ENCODE data around the gene SLC39A12.
"Not testable (repeated sequence)": the region's sequence is repeated elsewhere in the genome, so short reads cannot be mapped to it uniquely, and the experiment has no call there.

SLC39A12 gene

GRCh38 chr10:17951868-17952371, at the start of gene SLC39A12:
TSS of gene SLC39A12 (plus strand) at chr10:17951918. CDS start at chr10:17953277, 1,359 bp downstream.
- DNase-seq: no peak

- no peak for DNase-seq
These were observed 47.2 kb upstream of the SLC39A12 start for GRCh38 chr10:17904564-17904963.

GRCh38 chr10:17905491-17905890, 46.2 kb upstream of the SLC39A12 start:
- no peak for DNase-seq

GRCh38 chr10:17906002-17906401, 45.7 kb upstream of the SLC39A12 start:
- DNase-seq: no peak

GRCh38 chr10:17907641-17908040, 44.1 kb upstream of the SLC39A12 start:
- no peak for DNase-seq

- DNase-seq: no peak
These were observed 41.5 kb upstream of the SLC39A12 start for GRCh38 chr10:17910125-17910789.

GRCh38 chr10:17912754-17913153, 39.0 kb upstream of the SLC39A12 start:
- no peak for DNase-seq

- no peak for DNase-seq
These were observed 38.1 kb upstream of the SLC39A12 start for GRCh38 chr10:17913604-17914003.

- no peak for DNase-seq
These were observed 37.3 kb upstream of the SLC39A12 start for GRCh38 chr10:17914169-17915045.

GRCh38 chr10:17915181-17915580, 36.5 kb upstream of the SLC39A12 start:
- DNase-seq: no peak

- no peak for DNase-seq
These were observed 33.4 kb upstream of the SLC39A12 start for GRCh38 chr10:17918187-17918903.

- DNase-seq: no peak
These were observed 30.3 kb upstream of the SLC39A12 start for GRCh38 chr10:17921378-17921777.

- DNase-seq: no peak
These were observed 28.0 kb upstream of the SLC39A12 start for GRCh38 chr10:17923728-17924127.

GRCh38 chr10:17943033-17943745, 8.5 kb upstream of the SLC39A12 start:
- no peak for DNase-seq

GRCh38 chr10:17950269-17950668, 1.4 kb upstream of the SLC39A12 start:
- not testable (repeated sequence) for DNase-seq

GRCh38 chr10:17950726-17951125, 992 bp upstream of the SLC39A12 start:
- DNase-seq: no peak

GRCh38 chr10:17954372-17954771, 2.7 kb downstream of the SLC39A12 start:
- DNase-seq: not testable (repeated sequence)

- DNase-seq: no peak
These were observed 3.1 kb downstream of the SLC39A12 start for GRCh38 chr10:17954861-17955260.

GRCh38 chr10:17958049-17958448, 6.3 kb downstream of the SLC39A12 start:
- DNase-seq: no peak

- DNase-seq: no peak
These were observed 8.2 kb downstream of the SLC39A12 start for GRCh38 chr10:17959870-17960269.

GRCh38 chr10:17961551-17962422, 10.1 kb downstream of the SLC39A12 start:
- DNase-seq: no peak

GRCh38 chr10:17963431-17963830, 11.7 kb downstream of the SLC39A12 start:
- no peak for DNase-seq

Measured in NCI-H1436 (cell line).